SU-DHL-6 (cell line): ENCODE data around the gene PA2G4.

ENCODE experiments used
- H2AFZ ChIP-seq: fragments of 200-600 bp; sonication (generic); 2 replicates; pipeline ENCODE4 v1.6.1; 2014; ENCODE audit warnings: low read depth, mild to moderate bottlenecking, moderate library complexity, mixed read lengths, antibody characterized with exemption, low read length; ENCODE audit not compliant: severe bottlenecking
- H3F3A ChIP-seq: fragments of 200-600 bp; shearing (Covaris generic); 2 replicates; pipeline ENCODE4 v1.6.0; 2016; ENCODE audit warnings: antibody characterized with exemption, mild to moderate bottlenecking; ENCODE audit not compliant: insufficient read depth
- H3K27ac ChIP-seq: fragments of 200-600 bp; sonication (generic); 2 replicates; pipeline ENCODE4 v1.5.1; 2016; ENCODE audit warnings: low read depth, mild to moderate bottlenecking, low read length, moderate library complexity, mixed read lengths
- H3K27me3 ChIP-seq: fragments of 200-600 bp; sonication (generic), shearing (Covaris generic); 2 replicates; pipeline ENCODE4 v1.6.0; 2014; ENCODE audit warnings: mild to moderate bottlenecking, low read length
- H3K36me3 ChIP-seq: fragments of 200-600 bp; sonication (generic); 2 replicates; pipeline ENCODE4 v1.6.1; 2014; ENCODE audit warnings: mild to moderate bottlenecking, low read length, mixed read lengths
- H3K4me2 ChIP-seq: fragments of 300-600, 200-600 bp; shearing (Covaris generic), sonication (generic); 2 replicates; pipeline ENCODE4 v1.6.0; 2014; ENCODE audit warnings: low read length, low read depth, mild to moderate bottlenecking; ENCODE audit not compliant: poor library complexity, severe bottlenecking
- H3K4me3 ChIP-seq: fragments of 200-600 bp; sonication (generic); 2 replicates; pipeline ENCODE4 v1.5.1; 2014; ENCODE audit warnings: antibody characterized with exemption, low read length, mild to moderate bottlenecking, mixed read lengths; ENCODE audit not compliant: insufficient read depth, poor library complexity, severe bottlenecking
- H3K79me2 ChIP-seq: fragments of 200-600 bp; sonication (generic); 2 replicates; pipeline ENCODE4 v1.6.1; 2014; ENCODE audit warnings: mild to moderate bottlenecking, low read length, moderate library complexity; ENCODE audit not compliant: insufficient read depth
- H3K9ac ChIP-seq: fragments of 200-600 bp; sonication (generic); 2 replicates; pipeline ENCODE4 v1.7.0; 2014; ENCODE audit warnings: mild to moderate bottlenecking, low read length
- H3K9me2 ChIP-seq: fragments of 200-600 bp; sonication (generic); replicated peaks from 2 replicates; pipeline ENCODE4 v1.6.1; 2014; ENCODE audit warnings: low read length; ENCODE audit not compliant: insufficient read depth
- H3K9me3 ChIP-seq: fragments of 200-600 bp; sonication (generic); 2 replicates; pipeline ENCODE4 v1.6.1; 2014; ENCODE audit warnings: low read length, mixed read lengths; ENCODE audit not compliant: insufficient read depth
- H4K20me1 ChIP-seq: fragments of 200-600 bp; sonication (generic); 2 replicates; pipeline ENCODE4 v1.6.1; 2014; ENCODE audit warnings: low read depth, mild to moderate bottlenecking, antibody characterized with exemption, low read length, moderate library complexity, mixed read lengths
- CTCF ChIP-seq: fragments of 200-600 bp; sonication (generic); IDR thresholded peaks from one replicate; pipeline ENCODE4 v1.5.1; 2017; ENCODE audit warnings: antibody characterized with exemption, mild to moderate bottlenecking, low read length, moderate library complexity; ENCODE audit not compliant: insufficient read depth, poor library complexity, severe bottlenecking
- EZH2phosphoT487 ChIP-seq: fragments of 200-600 bp; sonication (generic), shearing (Covaris generic); conservative IDR thresholded peaks from 2 replicates; pipeline ENCODE4 v1.6.1; 2018; ENCODE audit warnings: mild to moderate bottlenecking, antibody characterized with exemption, low read length, moderate library complexity, mixed read lengths

The PA2G4 gene

DNA sequence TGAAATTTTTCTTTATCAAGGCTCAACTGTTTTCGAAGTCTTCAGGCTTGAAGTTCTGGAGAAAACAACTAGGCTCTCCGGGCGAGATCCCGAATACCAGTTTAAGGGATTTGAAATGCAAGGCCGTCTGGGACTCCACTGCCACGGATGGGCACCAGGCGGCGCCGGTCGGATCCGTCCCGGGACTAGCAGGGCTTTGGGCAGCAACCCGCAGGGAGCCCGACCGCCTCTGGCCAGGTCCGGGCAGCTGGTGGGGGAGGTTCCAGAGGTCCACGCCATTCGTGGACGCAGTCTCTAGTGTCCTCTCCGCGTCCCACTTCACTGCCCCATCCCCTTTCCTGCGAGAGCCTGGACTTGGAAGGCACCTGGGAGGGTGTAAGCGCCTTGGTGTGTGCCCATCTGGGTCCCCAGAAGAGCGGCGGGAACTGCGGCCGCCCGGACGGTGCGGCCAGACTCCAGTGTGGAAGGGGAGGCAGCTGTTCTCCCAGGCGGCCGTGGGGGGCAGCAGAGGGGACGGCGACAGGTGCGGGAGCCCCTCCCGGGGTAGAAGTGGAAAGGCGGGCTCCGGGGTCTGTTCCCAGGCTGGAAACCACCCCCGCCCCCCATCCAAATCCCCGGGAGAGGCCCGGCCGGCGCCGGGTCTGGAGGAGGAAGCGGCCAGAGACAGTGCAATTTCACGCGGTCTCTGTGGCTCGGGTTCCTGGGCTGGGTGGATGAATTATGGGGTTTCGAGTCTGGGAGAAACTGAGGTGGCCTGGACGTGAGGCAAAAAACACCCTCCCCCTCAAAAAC is 25.2 kb upstream of the PA2G4 start:
- Histone ChIP-seq H3K9me2 (no peaks in the 10 kb centered on the region), H3K4me3 (peak overlapping the region; percentile 62), H3F3A (no peaks in the 10 kb centered on the region), H3K4me2 (peak overlapping the region; percentile 95), H4K20me1 (no peaks in the 10 kb centered on the region), H3K27me3 (no peaks in the 10 kb centered on the region), H3K79me2 (no peaks in the 10 kb centered on the region), H3K27ac (no peak overlapping the region), H3K9ac (peak overlapping the region; percentile 59), H3K9me3 (no peaks in the 10 kb centered on the region), H2AFZ (peak overlapping the region; percentile 95), H3K36me3 (no peaks in the 10 kb centered on the region)
- peak; percentile 49 for TF ChIP-seq CTCF
- no peak for TF ChIP-seq EZH2phosphoT487

DNA sequence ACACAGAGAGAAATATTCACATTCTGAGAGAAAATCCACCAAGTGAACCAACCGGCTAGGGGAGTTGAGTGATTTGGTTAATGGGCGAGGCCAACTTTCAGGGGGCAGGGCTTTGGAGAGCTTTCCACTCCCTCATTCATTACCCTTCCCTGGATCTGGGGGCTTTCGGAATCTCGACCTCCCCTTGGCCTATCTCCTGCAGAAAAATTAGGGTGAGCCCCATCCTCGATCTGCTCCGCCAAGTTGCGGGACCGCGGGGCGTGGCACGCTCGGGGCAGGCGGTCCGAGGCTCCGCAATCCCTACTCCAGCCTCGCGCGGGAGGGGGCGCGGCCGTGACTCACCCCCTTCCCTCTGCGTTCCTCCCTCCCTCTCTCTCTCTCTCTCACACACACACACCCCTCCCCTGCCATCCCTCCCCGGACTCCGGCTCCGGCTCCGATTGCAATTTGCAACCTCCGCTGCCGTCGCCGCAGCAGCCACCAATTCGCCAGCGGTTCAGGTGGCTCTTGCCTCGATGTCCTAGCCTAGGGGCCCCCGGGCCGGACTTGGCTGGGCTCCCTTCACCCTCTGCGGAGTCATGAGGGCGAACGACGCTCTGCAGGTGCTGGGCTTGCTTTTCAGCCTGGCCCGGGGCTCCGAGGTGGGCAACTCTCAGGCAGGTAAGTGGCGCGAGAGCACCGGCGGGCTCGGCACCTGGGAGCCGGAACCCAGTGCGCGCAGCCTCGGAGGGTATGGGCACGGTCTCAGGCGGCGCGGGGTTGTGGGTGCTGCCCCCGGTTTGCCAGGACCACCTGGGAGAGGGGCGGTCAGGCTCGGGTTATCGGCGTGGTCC is 24.4 kb upstream of the PA2G4 start, which contains the start of gene ERBB3:
Gene ERBB3, plus strand, starts transcription at position 443 of the 833 bp plus-strand sequence. Its CDS starts 136 bp downstream, at position 579.
- Histone ChIP-seq H3K9me2 (no peaks in the 10 kb centered on the region), H4K20me1 (no peaks in the 10 kb centered on the region), H3K36me3 (no peaks in the 10 kb centered on the region), H3K27me3 (no peaks in the 10 kb centered on the region), H3K4me3 (peak within 1 kb of the TSS; percentile 62), H3K4me2 (peak within 1 kb of the TSS; percentile 95), H3K9me3 (no peaks in the 10 kb centered on the region), H3K9ac (peak within 1 kb of the TSS; percentile 59), H3K27ac (no peak within 1 kb of the TSS), H3F3A (no peaks in the 10 kb centered on the region), H2AFZ (peak within 1 kb of the TSS; percentile 95), H3K79me2 (no peaks in the 10 kb centered on the region)
- TF ChIP-seq CTCF: no peak
- no peak for TF ChIP-seq EZH2phosphoT487

- Histone ChIP-seq H3K27ac (no peak overlapping the region), H3K9me2 (no peaks in the 10 kb centered on the region), H3K9me3 (no peaks in the 10 kb centered on the region), H4K20me1 (no peaks in the 10 kb centered on the region), H3K4me2 (peak overlapping the region; percentile 95), H2AFZ (peak overlapping the region; percentile 95), H3K27me3 (no peaks in the 10 kb centered on the region), H3K9ac (peak overlapping the region; percentile 59), H3K79me2 (no peaks in the 10 kb centered on the region), H3F3A (no peaks in the 10 kb centered on the region), H3K4me3 (no peak overlapping the region), H3K36me3 (no peaks in the 10 kb centered on the region)
- TF ChIP-seq CTCF: no peak
- no peak for TF ChIP-seq EZH2phosphoT487
Measured at GRCh38 chr12:56080556-56081138, 23.7 kb upstream of the PA2G4 start.
